Dedifferentiated amniotic fluid mesenchymal stem cell (primary cell): ENCODE results near the gene LGR4.

Experiments
- DNase-seq: peaks from one replicate; pipeline ENCODE4 v3.0.0-alpha.2; 2016; ENCODE audit errors: extremely low spot score

The LGR4 gene

DNA sequence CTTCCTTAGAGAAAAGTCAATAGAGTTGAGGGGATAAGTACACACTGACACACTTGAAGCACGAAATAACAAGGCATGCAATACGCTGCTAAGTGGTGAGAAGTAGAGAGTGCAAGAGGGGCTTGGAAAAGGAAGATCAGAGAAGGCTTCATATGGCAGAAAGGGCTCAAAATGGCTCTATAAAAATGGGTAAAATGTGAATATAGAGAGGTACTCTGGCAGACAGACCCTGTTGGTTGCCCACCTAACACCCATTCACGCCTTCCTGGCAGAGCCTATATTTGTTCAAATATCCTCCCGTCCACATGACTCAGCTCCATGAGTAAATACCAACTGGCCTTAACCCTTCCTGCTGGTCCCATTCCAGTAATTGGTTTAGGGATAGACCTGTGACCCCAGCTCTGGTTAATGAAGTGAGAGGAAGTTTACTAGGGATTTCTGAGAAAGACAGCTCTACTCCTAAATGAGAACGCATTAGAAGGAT, 70.7 kb downstream of the LGR4 start:
- DNase-seq = no peak

DNA sequence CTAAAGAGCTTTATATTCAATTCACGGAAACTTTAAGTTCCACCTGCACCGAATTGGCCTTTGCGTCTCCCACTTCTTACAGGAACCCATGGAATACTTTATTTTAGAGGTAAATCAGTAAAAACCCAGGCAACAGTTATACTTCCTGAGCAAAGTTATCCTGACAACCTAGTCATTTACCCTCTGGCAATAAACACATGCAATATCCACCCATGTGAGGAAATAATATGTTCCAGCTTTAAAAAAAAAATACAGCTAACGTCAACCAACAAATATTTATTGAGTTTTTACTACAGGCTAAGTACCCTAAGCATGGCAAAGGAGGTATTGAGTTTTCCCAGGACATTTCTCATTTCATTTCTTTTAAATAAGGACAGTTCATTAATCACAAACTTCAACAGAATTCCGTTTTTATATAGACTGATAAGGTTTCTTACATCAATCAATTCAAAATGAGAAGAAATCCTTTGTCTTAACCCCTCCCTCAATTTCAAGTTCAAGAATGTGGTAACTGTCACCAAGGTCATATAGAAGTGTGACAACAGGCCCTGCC, 71.2 kb downstream of the LGR4 start:
- peak; percentile 30 for DNase-seq

DNA sequence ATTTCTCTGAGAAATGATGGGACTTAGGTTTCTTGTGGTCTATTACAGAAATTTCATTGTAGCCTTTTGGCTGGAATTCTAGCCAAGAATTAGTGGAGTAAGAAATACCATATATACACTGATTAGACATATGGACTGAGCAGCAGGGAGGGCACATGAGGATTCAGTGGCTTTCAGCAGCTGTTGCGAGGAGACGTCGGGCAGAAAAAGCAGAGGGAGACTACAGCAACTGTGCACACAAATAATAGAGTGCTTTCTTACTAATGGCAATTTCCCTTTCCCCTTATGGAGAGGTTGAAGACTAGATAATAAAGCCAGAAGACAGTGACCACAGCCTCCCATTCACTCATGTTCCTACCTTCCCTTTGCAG, 74.2 kb downstream of the LGR4 start:
- DNase-seq = no peak

- DNase-seq = no peak
These were observed 74.8 kb downstream of the LGR4 start for GRCh38 chr11:27397624-27398399.

DNA sequence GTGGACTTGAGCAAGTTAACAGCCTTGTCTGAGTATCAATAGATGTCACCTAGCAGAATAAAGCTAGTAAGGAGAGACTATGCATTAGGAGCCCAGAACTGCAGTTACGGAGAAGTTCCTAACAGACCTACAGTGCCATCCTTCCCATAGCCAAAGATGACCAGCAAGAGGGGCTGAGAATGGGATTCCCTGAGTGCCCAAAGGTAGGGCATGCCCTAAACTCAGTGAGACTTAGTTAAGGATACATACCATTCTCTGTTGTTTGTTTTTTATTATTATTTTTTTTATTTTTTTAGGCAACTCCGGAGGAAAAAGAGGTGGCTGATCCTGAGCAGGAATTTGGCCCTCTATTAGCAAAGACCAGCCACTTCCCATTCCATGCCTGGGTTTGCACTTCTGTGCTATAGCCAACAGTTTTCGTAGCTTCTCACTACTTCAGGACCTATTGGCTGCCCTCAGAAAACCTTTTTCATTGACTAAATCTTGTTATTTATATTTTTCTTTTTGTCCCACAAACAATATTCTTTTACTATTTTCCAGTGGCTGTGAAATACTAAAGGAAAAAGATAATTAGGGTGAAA, 76.2 kb downstream of the LGR4 start:
- no peak for DNase-seq

- DNase-seq = no peak
These were observed 76.9 kb downstream of the LGR4 start for GRCh38 chr11:27395556-27396258.

DNA sequence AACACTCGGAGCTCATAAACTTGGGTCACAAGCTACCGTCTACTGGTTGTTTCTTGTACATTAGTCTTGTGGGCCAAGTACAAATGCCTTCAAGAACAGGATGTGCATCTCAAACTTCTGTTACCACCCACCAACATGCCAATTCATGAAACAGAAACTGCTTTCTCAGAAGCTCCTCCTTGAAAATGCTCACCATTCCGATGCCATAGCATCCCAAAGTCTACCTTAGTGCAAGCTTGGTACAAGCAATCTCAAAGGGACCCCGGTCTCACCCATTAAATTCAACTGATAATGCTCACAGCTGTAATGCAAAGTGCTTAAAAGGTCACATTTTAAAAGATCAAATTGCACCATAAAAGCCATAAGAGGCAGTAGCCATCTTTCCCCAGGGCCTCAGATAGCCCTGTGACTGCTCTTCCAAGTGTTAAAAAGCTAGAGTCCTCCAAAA, 77.8 kb downstream of the LGR4 start:
- DNase-seq = no peak

- DNase-seq = peak; percentile 62
These were observed 80.1 kb downstream of the LGR4 start for GRCh38 chr11:27392278-27393114.

DNA sequence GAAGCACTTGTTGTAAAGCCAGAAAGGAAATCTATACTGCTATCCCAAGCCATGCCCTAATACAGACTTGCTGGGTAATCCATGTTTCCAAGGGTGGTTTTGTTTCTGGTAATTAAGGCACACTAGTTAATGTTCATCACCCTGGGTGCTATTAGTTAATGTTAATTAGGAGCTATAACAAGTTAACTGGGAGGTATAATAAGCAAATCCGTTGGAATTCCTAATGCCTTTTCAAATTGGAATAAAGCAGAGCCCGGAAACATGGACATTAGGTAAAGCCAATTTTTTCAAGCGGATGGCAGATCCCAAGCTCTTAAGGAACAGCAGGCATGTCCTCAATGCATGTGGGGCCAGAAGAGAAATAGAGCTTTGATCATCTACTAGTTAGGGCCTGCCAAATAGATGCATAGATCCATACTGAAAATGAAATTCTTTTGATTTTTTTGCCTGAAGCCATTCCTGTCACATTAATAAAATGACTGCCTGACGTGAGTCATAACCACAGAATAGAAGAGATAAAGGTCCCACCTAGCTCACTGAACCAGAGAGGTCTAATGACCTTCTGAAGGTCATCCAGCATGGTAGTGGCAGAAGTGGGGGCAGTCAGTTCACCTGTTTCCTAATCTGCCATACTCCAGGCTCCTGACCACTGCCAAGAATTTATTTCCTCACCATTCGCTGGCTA, 81.1 kb downstream of the LGR4 start:
- DNase-seq = no peak

DNA sequence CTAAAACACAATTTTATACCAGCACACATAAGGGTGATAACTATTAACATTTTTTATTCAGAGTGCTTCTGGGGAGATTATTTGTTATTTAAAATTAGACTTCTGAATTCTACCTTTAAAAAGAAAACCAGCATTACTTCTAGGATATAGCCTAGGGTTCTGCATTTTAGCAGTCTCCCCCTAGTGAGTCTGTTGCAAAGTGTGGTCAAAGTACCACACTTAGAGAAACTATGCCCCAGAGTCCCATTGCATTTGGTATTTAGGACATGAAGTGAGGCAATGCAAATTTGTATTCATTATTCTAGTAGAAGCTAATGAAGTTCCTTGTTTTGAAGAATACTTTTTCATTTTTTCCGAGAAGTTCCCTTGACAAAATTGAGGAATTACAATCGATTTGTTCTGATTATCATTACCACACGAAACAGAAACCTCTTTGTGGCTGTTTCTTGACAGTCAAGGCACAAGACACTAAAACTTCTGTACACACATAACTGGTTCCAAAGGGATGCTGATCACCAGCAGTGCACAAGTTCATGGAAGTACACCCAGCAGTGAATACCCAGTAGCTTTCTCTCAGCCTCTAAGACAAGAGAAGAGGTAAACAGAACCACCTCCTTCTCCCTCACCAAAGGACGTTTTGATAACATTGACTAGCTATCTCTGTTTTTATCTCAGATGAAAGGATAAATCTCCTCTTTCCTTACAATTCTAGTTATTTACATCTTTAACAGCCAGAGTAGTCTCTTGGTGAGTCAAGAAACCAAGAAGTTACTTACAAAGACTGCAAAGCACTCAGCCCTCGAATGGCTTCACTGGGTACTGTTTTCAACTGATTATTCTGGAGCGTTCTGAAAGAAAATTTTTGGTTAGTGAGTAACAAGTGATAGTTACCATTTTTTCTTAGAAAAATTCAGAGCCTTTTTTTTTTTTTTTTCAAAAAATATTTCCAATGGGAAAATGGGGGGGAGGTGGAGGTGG, 82.0 kb downstream of the LGR4 start:
- peak; percentile 30 for DNase-seq

GRCh38 chr11:27388869-27389268, 83.7 kb downstream of the LGR4 start:
- no peak for DNase-seq

- no peak for DNase-seq
These were observed 84.6 kb downstream of the LGR4 start for GRCh38 chr11:27388001-27388400.

DNA sequence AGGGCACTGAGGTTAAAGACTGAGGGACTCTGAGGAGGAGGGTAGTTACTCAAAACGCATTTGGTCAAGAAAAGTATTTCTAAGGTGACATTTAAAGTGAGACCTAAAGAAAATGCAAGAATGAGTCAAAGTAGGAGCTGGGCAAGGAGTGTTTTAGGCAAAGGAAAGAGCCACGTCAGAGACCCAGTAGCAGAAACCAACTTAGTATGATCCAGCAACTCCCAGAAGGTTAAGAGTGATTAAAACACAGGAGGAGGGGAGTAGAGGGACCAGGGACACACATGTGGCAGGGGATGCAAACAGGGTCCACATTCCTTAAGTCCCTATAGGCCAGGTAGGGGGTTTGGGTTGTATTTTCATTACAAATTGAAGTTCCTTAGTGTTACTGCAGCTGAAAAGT, 85.2 kb downstream of the LGR4 start:
- DNase-seq = no peak

GRCh38 chr11:27386181-27386845, 86.3 kb downstream of the LGR4 start:
- DNase-seq = no peak

- peak; percentile 84 for DNase-seq
These were observed 87.3 kb downstream of the LGR4 start for GRCh38 chr11:27385245-27385644.

DNA sequence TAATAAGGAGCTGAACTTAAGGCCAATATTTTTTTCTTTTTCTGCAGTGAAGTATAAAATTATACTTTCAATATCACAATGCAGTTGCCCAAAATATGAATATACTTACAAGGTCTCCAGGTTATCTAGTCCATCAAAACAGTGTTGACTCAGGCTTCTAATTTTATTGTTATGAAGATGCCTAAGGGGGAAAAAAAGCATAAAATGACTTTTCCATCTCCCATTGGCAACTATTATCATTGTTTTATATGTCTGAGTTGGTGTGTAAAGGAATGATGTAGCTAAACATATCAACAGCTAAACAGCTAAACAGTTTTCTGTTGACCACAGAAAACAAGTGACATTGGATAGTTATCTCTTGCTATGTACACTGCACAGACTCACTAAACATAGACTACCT, 88.4 kb downstream of the LGR4 start:
- DNase-seq = no peak

DNA sequence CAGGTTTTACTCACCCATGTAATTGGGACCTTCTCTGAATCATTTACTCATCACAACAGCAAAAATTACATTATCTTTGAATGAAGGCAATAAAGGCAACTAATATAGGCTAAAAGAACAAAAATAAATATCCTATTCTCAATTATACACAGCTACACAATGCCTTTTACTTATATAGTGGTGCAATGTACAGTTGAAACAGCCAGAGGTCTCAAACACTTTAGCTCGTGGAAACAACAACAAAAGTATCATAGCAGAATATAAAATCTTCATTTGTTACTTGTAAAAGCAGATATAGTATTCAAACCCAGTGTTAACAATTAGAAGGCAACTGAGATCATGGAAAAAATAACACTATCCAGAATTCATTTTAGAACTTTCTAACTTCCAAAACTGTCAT, 88.9 kb downstream of the LGR4 start:
- no peak for DNase-seq

DNA sequence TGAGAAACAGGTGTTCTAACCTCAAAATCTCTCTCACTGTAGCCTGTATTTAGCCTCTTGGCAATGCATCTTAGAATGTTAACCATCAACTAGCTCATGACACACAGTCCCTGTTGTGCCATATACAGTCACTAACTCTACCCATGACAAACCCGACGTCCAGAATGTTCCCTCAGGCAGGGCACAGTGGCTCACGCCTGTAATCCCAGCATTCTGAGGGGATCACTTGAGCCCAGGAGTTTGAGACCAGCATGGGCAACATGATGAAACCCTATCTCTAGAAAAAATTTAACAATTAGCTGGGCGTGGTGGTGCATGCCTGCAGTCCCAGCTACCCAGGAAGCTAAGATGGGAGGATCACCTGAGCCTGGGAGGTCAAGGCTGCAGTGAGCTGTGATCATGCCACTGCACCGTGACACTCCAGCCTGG, 91.3 kb downstream of the LGR4 start:
- no peak for DNase-seq

GRCh38 chr11:27380771-27381170, 91.8 kb downstream of the LGR4 start:
- no peak for DNase-seq
